A549 (cell line): ENCODE measurements around the gene SIX2.

ENCODE experiments used
- EP300 ChIP-seq, 2 experiments: fragments of >200 bp; sonication (Bioruptor Twin); formaldehyde crosslinking; IDR thresholded peaks; 2 replicates in 1 of 2; 3 replicates in 1 of 2; pipeline ENCODE4 v1.6.1; 2016 to 2017
- MAZ ChIP-seq: fragments of 150-350 bp; IDR thresholded peaks from 2 replicates; pipeline ENCODE4 v1.6.1; 2014; ENCODE audit warnings: antibody characterized with exemption, low read depth, low read length, borderline replicate concordance
- RAD21 ChIP-seq, 2 experiments: fragments of >200 bp in 1 of 2; sonication (Bioruptor Twin) in 1 of 2; formaldehyde crosslinking in 1 of 2; IDR thresholded peaks in 1 of 2; conservative IDR thresholded peaks in 1 of 2; 2 replicates in 1 of 2; 3 replicates in 1 of 2; pipeline ENCODE4 v1.6.1; 2012 to 2018; ENCODE audit warnings: inconsistent platforms in 1 of 2
- RFX5 ChIP-seq: fragments of 450-650 bp; IDR thresholded peaks from 2 replicates; pipeline ENCODE4 v1.7.1; 2014; ENCODE audit warnings: antibody characterized with exemption, mild to moderate bottlenecking, moderate library complexity
- ZFP36 ChIP-seq: fragments of 450-650 bp; IDR thresholded peaks from 2 replicates; pipeline ENCODE4 v1.6.1; 2014; ENCODE audit warnings: borderline replicate concordance; ENCODE audit not compliant: partially characterized antibody
- ZSCAN20 ChIP-seq: fragments of 250-450 bp; sonication (Bioruptor Pico); IDR thresholded peaks from 2 replicates; pipeline ENCODE4 v1.8.0; 2022; ENCODE audit warnings: mild to moderate bottlenecking, moderate library complexity
- TF ChIP-seq, protein P1 (sequence below): fragments of >200 bp; sonication (Bioruptor Twin); formaldehyde crosslinking; IDR thresholded peaks from 3 replicates; pipeline ENCODE4 v1.5.1; 2016
- TF ChIP-seq, protein P2 (sequence below): fragments of 200-600 bp; sonication (generic); IDR thresholded peaks from 2 replicates; pipeline ENCODE4 v1.6.1; 2016; ENCODE audit warnings: antibody characterized with exemption, mild to moderate bottlenecking, moderate library complexity

DNA sequence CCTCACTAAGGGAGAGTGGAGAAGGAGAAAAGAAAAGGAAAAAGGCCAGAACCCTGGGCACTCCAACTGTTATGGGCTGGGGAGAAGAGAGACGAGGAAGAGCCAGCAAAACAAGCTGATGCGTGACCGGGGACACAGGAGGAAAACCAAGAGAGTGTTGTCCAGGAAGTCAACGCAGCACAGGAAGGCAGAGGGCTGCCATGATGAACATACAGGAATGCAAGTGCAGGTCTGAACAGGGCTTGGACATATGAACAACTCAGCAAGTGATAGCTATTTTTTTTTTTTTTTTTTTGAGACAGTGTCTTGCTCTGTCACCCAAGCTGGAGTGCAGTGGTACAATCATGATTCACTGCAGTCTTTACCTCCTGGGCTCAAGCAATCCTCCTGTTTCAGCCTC, 39.3 kb downstream of the SIX2 start:
- TF ChIP-seq ZFP36 (no peak), ZSCAN20 (CRISPR knock-in tag) (no peak), EP300 (IDR thresholded peaks at IDR 0.05) (no peak), MAZ (no peak), RAD21 (conservative IDR thresholded peaks at IDR 0.05 in 1 of 2, IDR thresholded peaks at IDR 0.05 in 1 of 2) (no peak), RFX5 (no peak)
- TF ChIP-seq, protein P1, sequence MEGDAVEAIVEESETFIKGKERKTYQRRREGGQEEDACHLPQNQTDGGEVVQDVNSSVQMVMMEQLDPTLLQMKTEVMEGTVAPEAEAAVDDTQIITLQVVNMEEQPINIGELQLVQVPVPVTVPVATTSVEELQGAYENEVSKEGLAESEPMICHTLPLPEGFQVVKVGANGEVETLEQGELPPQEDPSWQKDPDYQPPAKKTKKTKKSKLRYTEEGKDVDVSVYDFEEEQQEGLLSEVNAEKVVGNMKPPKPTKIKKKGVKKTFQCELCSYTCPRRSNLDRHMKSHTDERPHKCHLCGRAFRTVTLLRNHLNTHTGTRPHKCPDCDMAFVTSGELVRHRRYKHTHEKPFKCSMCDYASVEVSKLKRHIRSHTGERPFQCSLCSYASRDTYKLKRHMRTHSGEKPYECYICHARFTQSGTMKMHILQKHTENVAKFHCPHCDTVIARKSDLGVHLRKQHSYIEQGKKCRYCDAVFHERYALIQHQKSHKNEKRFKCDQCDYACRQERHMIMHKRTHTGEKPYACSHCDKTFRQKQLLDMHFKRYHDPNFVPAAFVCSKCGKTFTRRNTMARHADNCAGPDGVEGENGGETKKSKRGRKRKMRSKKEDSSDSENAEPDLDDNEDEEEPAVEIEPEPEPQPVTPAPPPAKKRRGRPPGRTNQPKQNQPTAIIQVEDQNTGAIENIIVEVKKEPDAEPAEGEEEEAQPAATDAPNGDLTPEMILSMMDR, result no peak
- TF ChIP-seq, protein P2, sequence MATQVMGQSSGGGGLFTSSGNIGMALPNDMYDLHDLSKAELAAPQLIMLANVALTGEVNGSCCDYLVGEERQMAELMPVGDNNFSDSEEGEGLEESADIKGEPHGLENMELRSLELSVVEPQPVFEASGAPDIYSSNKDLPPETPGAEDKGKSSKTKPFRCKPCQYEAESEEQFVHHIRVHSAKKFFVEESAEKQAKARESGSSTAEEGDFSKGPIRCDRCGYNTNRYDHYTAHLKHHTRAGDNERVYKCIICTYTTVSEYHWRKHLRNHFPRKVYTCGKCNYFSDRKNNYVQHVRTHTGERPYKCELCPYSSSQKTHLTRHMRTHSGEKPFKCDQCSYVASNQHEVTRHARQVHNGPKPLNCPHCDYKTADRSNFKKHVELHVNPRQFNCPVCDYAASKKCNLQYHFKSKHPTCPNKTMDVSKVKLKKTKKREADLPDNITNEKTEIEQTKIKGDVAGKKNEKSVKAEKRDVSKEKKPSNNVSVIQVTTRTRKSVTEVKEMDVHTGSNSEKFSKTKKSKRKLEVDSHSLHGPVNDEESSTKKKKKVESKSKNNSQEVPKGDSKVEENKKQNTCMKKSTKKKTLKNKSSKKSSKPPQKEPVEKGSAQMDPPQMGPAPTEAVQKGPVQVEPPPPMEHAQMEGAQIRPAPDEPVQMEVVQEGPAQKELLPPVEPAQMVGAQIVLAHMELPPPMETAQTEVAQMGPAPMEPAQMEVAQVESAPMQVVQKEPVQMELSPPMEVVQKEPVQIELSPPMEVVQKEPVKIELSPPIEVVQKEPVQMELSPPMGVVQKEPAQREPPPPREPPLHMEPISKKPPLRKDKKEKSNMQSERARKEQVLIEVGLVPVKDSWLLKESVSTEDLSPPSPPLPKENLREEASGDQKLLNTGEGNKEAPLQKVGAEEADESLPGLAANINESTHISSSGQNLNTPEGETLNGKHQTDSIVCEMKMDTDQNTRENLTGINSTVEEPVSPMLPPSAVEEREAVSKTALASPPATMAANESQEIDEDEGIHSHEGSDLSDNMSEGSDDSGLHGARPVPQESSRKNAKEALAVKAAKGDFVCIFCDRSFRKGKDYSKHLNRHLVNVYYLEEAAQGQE, result no peak
